ENCODE data around the gene IKZF3. TPM values are rescaled to one million over a fixed set of nuclear protein-coding genes. Genes with fewer than 3 reads are reported as not detected.

IKZF3 gene
- total RNA-seq, 1 donor from 2014 or later: 0.34 TPM

DNA sequence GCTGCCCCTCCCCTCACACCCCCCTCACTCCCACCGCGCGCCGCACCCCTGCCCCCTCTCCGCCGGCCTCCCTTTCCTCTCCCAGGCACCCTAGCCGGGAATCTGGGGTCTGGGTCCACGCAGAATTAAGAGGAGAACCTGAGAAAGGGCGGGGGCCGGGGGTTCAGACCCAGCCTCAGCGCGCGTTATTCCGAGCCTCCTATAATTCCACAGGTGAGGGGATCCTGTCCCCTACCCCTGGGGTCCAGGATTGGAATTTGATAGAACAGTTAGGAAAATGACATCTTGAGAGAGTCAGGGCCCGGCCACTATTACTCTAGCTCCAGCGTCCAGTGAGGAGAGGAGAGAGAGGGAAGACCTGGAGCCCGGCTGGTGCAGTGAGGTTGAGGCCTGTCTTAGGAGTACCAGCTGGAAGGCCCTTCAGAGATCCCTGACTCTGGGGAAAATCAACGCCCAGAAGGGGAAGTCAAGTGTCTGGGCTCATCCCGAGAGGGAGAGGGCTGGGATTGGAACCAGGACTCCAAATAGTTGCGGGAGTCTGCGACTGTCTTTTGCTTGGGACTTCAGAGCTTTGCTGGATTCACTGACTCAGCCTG, 109.1 kb downstream of the IKZF3 start:
- H3K4me2 ChIP-seq (ENCODE audit: low read length): peak overlapping the region; percentile 91
- H3K36me3 ChIP-seq (ENCODE audit: insufficient read depth, low read length): no peaks in the 10 kb centered on the region
- H4K20me1 ChIP-seq (ENCODE audit: insufficient read depth, low read length): no peaks in the 10 kb centered on the region
- H3K4me3 ChIP-seq (ENCODE audit: insufficient read depth, low read depth, low read length): peak overlapping the region; percentile 62
- H3K27me3 ChIP-seq (ENCODE audit: insufficient read depth, low read length): no peaks in the 10 kb centered on the region
- no peaks in the 10 kb centered on the region for H3K79me2 ChIP-seq (ENCODE audit: insufficient read depth, low read length)
- Mint-ChIP-seq H3K27me3 (ENCODE audit: low read depth, unreplicated experiment) (no peaks in the 10 kb centered on the region), H3K4me1 (ENCODE audit: low read depth, unreplicated experiment) (peaks cover 47% of the 10 kb centered on the region), H3K27ac (ENCODE audit: unreplicated experiment) (peak overlapping the region; percentile 88), H3K4me3 (ENCODE audit: unreplicated experiment) (peak overlapping the region; percentile 42), H3K9me3 (ENCODE audit: unreplicated experiment) (peaks cover 2% of the 10 kb centered on the region), H3K36me3 (ENCODE audit: low read depth, unreplicated experiment) (no peaks in the 10 kb centered on the region)
- TF ChIP-seq EZH2 (IDR thresholded peaks at IDR 0.05; ENCODE audit: insufficient read depth, low read length): no peak
- TF ChIP-seq, protein P1, sequence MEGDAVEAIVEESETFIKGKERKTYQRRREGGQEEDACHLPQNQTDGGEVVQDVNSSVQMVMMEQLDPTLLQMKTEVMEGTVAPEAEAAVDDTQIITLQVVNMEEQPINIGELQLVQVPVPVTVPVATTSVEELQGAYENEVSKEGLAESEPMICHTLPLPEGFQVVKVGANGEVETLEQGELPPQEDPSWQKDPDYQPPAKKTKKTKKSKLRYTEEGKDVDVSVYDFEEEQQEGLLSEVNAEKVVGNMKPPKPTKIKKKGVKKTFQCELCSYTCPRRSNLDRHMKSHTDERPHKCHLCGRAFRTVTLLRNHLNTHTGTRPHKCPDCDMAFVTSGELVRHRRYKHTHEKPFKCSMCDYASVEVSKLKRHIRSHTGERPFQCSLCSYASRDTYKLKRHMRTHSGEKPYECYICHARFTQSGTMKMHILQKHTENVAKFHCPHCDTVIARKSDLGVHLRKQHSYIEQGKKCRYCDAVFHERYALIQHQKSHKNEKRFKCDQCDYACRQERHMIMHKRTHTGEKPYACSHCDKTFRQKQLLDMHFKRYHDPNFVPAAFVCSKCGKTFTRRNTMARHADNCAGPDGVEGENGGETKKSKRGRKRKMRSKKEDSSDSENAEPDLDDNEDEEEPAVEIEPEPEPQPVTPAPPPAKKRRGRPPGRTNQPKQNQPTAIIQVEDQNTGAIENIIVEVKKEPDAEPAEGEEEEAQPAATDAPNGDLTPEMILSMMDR (IDR thresholded peaks at IDR 0.05; ENCODE audit: insufficient read depth, low read depth, low read length): no peak
- H3K27ac ChIP-seq (ENCODE audit: low read depth, low read length): no peak overlapping the region
- peak overlapping the region; percentile 79 for H3K9ac ChIP-seq (ENCODE audit: low read length)
- H3K4me1 ChIP-seq (ENCODE audit: insufficient read depth, low read length): peaks cover 19% of the 10 kb centered on the region
- DNase-seq (ENCODE audit: low read depth): no peak
- FAIRE-seq: no peak
- H2AFZ ChIP-seq (ENCODE audit: low read depth, low read length): peak overlapping the region; percentile 99
- no peaks in the 10 kb centered on the region for H3K9me3 ChIP-seq (ENCODE audit: insufficient read depth, low read depth, low read length)

DNA sequence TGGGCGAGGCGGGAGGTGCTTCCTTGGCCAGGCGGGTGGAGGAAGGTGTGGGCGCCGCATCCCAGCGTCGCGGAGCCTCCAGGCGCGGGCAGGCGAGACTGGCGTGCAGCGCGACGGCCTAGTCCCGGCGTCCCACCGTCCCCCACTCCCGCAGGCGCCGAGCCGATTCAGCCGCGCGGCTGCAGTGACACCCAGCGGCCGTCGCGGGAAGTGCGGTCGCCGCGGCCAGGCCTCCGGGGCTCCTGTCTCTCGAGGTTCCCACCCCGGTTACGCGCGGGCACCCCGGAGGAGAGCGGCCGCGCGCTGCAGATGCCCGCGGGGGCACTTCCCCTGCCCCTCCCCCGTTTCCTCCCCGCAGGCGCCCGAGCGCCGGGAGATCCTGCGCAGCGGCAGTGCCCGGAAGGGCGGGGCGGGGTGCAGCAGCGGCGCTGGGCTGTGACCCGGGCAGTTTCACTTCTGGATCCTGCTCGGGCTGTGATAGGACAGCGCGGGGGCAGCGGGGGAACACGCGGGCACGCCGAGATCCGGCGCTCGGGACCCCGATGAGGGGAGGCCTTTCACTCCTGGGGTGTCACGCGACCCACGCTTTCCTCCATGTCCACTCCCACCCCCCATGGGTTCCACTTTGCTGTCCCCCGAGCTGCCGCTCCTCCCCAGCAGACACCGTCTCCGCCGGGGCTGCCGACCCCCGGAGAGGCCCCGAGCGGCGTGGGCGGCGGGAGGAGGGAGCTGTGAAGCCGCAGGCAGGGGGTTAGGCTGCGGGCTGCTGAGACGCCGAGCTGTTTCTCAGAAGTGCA, 109.8 kb downstream of the IKZF3 start:
- no peaks in the 10 kb centered on the region for H3K27me3 ChIP-seq (ENCODE audit: insufficient read depth, low read length)
- H3K79me2 ChIP-seq (ENCODE audit: insufficient read depth, low read length): no peaks in the 10 kb centered on the region
- no peaks in the 10 kb centered on the region for H4K20me1 ChIP-seq (ENCODE audit: insufficient read depth, low read length)
- H3K4me1 ChIP-seq (ENCODE audit: insufficient read depth, low read length): peaks cover 19% of the 10 kb centered on the region
- Mint-ChIP-seq H3K27ac (ENCODE audit: unreplicated experiment) (peak overlapping the region; percentile 88), H3K4me3 (ENCODE audit: unreplicated experiment) (no peak overlapping the region), H3K4me1 (ENCODE audit: low read depth, unreplicated experiment) (peaks cover 46% of the 10 kb centered on the region), H3K27me3 (ENCODE audit: low read depth, unreplicated experiment) (no peaks in the 10 kb centered on the region), H3K36me3 (ENCODE audit: low read depth, unreplicated experiment) (no peaks in the 10 kb centered on the region), H3K9me3 (ENCODE audit: unreplicated experiment) (peaks cover 2% of the 10 kb centered on the region)
- peak overlapping the region; percentile 62 for H3K4me3 ChIP-seq (ENCODE audit: insufficient read depth, low read depth, low read length)
- H3K4me2 ChIP-seq (ENCODE audit: low read length): peak overlapping the region; percentile 91
- peak overlapping the region; percentile 34 for H3K27ac ChIP-seq (ENCODE audit: low read depth, low read length)
- no peaks in the 10 kb centered on the region for H3K36me3 ChIP-seq (ENCODE audit: insufficient read depth, low read length)
- FAIRE-seq: no peak
- peak overlapping the region; percentile 79 for H3K9ac ChIP-seq (ENCODE audit: low read length)
- DNase-seq (ENCODE audit: low read depth): peak; percentile 46
- H3K9me3 ChIP-seq (ENCODE audit: insufficient read depth, low read depth, low read length): no peaks in the 10 kb centered on the region
- no peak for TF ChIP-seq EZH2 (IDR thresholded peaks at IDR 0.05; ENCODE audit: insufficient read depth, low read length)
- TF ChIP-seq, protein P1 (IDR thresholded peaks at IDR 0.05; ENCODE audit: insufficient read depth, low read depth, low read length): peak; percentile 48
- peak overlapping the region; percentile 99 for H2AFZ ChIP-seq (ENCODE audit: low read depth, low read length)
